HCT116 (cell line): Measurements from ENCODE around the gene VMAC. TPM values are rescaled to one million over a fixed set of nuclear protein-coding genes. Genes with fewer than 3 reads are reported as not detected.

Experiments
- ATAC-seq: fragments of 200-7000 bp; cut with Tn5 transposase; 2 replicates; pipeline ENCODE4 v1.9.1; 2020; ENCODE audit warnings: mild to moderate bottlenecking, moderate library complexity
- BruUV-seq: library from RNA; stranded (reverse); fragments of 400-500 nt; replicated peaks from 2 replicates; lab custom pipeline; 2021; lab: Mats Ljungman, UMichigan
- CTCF ChIA-PET: fragments of 300-600 bp; sonication (Branson Sonifier 250); formaldehyde crosslinking; loops from one replicate; lab custom pipeline; 2021; ENCODE audit warnings: antibody characterized with exemption; lab: Charles Lee
- POLR2A ChIA-PET: fragments of 300-600, 350-600 bp; sonication (Branson Sonifier 250); formaldehyde crosslinking; loops from one replicate; lab custom pipeline; 2021; ENCODE audit warnings: antibody characterized with exemption; lab: Charles Lee
- RAD21 ChIA-PET, 2 experiments: fragments of 300-600 bp; sonication (Branson Sonifier 250); formaldehyde crosslinking; loops; one replicate each; lab custom pipeline; 2023; ENCODE audit warnings: low total read pairs in 2 of 2; ENCODE audit not compliant: uncharacterized antibody in 2 of 2, unreplicated experiment in 2 of 2, low non-redundant PET in 1 of 2; lab: Charles Lee
- DNase-seq: peaks from one replicate; pipeline ENCODE4 v3.0.0-alpha.2; 2010; ENCODE audit warnings: low read depth, low spot score
- H2AFZ ChIP-seq: fragments of 200-600 bp; shearing (Covaris generic), sonication (generic); 2 replicates; pipeline ENCODE4 v1.6.1; 2017; ENCODE audit warnings: low read depth, mixed run types, mixed read lengths, antibody characterized with exemption, low read length; ENCODE audit not compliant: poor library complexity, severe bottlenecking
- H3K27ac ChIP-seq: 2 replicates; pipeline ENCODE4 v1.5.1; 2012; ENCODE audit warnings: low read depth, low read length
- H3K27me3 ChIP-seq: fragments of 200-600 bp; sonication (generic); 2 replicates; pipeline ENCODE4 v1.6.1; 2016; ENCODE audit warnings: mixed run types, low read length, mixed read lengths; ENCODE audit not compliant: insufficient read depth
- H3K36me3 ChIP-seq, 2 experiments: fragments of 200-500 bp in 1 of 2; fragments of 200-600 bp in 1 of 2; sonication (Bioruptor generic) in 1 of 2; sonication (generic) in 1 of 2; 2 replicates each; pipeline versions ENCODE4 v1.5.1 to v1.6.1; 2014 to 2016; ENCODE audit warnings: low read length in 2 of 2, inconsistent platforms in 1 of 2, mixed read lengths in 1 of 2, mixed run types in 1 of 2; ENCODE audit not compliant: insufficient read depth in 2 of 2, control insufficient read depth in 1 of 2
- H3K4me1 ChIP-seq, 2 experiments: fragments of 200-600 bp in 1 of 2; sonication (generic) in 1 of 2; 2 replicates each; pipeline versions ENCODE4 v1.5.1 to v1.6.1; 2012 to 2017; ENCODE audit warnings: low read length in 2 of 2, inconsistent platforms in 1 of 2, mild to moderate bottlenecking in 1 of 2, mixed read lengths in 1 of 2, mixed run types in 1 of 2, moderate library complexity in 1 of 2; ENCODE audit not compliant: insufficient read depth in 2 of 2, control insufficient read depth in 1 of 2
- H3K4me2 ChIP-seq: fragments of 200-600 bp; sonication (generic); 2 replicates; pipeline ENCODE4 v1.6.1; 2017; ENCODE audit warnings: mixed run types, low read length, mixed read lengths
- H3K4me3 ChIP-seq, 2 experiments: fragments of 200-600 bp in 1 of 2; sonication (generic) in 1 of 2; replicated peaks in 1 of 2; 2 replicates each; pipeline ENCODE4 v1.5.1; 2011 to 2016; ENCODE audit warnings: low read length in 2 of 2, control low read depth in 1 of 2, low read depth in 1 of 2, mild to moderate bottlenecking in 1 of 2, mixed read lengths in 1 of 2, mixed run types in 1 of 2
- H3K79me2 ChIP-seq: fragments of 200-600 bp; sonication (generic); 2 replicates; pipeline ENCODE4 v1.6.1; 2017; ENCODE audit warnings: mild to moderate bottlenecking, mixed run types, low read length, moderate library complexity, mixed read lengths; ENCODE audit not compliant: insufficient read depth
- H3K9ac ChIP-seq: fragments of 200-600 bp; sonication (generic); 2 replicates; pipeline ENCODE4 v1.6.1; 2016; ENCODE audit warnings: low read length, mixed read lengths
- H3K9me2 ChIP-seq: fragments of 200-600 bp; sonication (generic), shearing (Covaris generic); 2 replicates; pipeline ENCODE4 v1.6.1; 2017; ENCODE audit warnings: mixed run types, mild to moderate bottlenecking, moderate library complexity; ENCODE audit not compliant: insufficient read depth
- H3K9me3 ChIP-seq, 2 experiments: fragments of 200-500 bp in 1 of 2; fragments of 200-600 bp in 1 of 2; sonication (Bioruptor generic) in 1 of 2; sonication (generic) in 1 of 2; 2 replicates each; pipeline ENCODE4 v1.6.1; 2014 to 2017; ENCODE audit warnings: low read length in 2 of 2, mixed read lengths in 2 of 2, inconsistent platforms in 1 of 2, low read depth in 1 of 2, mild to moderate bottlenecking in 1 of 2, mixed run types in 1 of 2, moderate library complexity in 1 of 2; ENCODE audit not compliant: control insufficient read depth in 1 of 2, insufficient read depth in 1 of 2
- H4K20me1 ChIP-seq: fragments of 200-600 bp; sonication (generic), shearing (Covaris generic); 2 replicates; pipeline ENCODE4 v1.6.1; 2017; ENCODE audit warnings: mixed run types, mild to moderate bottlenecking, moderate library complexity; ENCODE audit not compliant: insufficient read depth
- CBX3 ChIP-seq: IDR thresholded peaks from 2 replicates; pipeline ENCODE4 v1.6.1; 2012; ENCODE audit warnings: low read depth
- FOSL1 ChIP-seq: IDR thresholded peaks from 2 replicates; pipeline ENCODE4 v1.6.1; 2012; ENCODE audit warnings: low read depth
- POLR2AphosphoS5 ChIP-seq: IDR thresholded peaks from 2 replicates; pipeline ENCODE4 v1.6.1; 2011; ENCODE audit warnings: mild to moderate bottlenecking, low read depth, low read length, moderate library complexity
- REST ChIP-seq: IDR thresholded peaks from 2 replicates; pipeline ENCODE4 v1.6.1; 2012; ENCODE audit warnings: low read depth
- intact Hi-C: fragments of 100-400 bp; cut with micrococcal nuclease; formaldehyde crosslinking; loops from 2 replicates; pipeline ENCODE4 v1.10.0; 2022
- total RNA-seq: library from RNA; stranded (reverse); gene quantifications from one replicate; pipeline ENCODE4 v1.2.1, GENCODE V29; 2021; ENCODE audit not compliant: unreplicated experiment
- TF ChIP-seq, protein P1 (sequence below), 3 experiments: fragments of 200-600 bp in 1 of 3; sonication (generic) in 1 of 3; IDR thresholded peaks in 2 of 3; conservative IDR thresholded peaks in 1 of 3; 2 replicates each; pipeline ENCODE4 v1.5.1; 2012 to 2017; ENCODE audit warnings: low read depth in 2 of 3, low read length in 2 of 3, antibody characterized with exemption in 1 of 3, borderline replicate concordance in 1 of 3, control low read depth in 1 of 3, mild to moderate bottlenecking in 1 of 3, mixed read lengths in 1 of 3, mixed run types in 1 of 3, moderate library complexity in 1 of 3; ENCODE audit not compliant: insufficient read depth in 1 of 3
- TF ChIP-seq, protein P2 (sequence below): IDR thresholded peaks from 2 replicates; pipeline ENCODE4 v1.6.1; 2011; ENCODE audit warnings: mild to moderate bottlenecking, low read length, moderate library complexity; ENCODE audit not compliant: insufficient replicate concordance; ENCODE audit errors: extremely low read depth

The VMAC gene
- total RNA-seq, 1 experiment from 2014 or later = 2.1 TPM

DNA sequence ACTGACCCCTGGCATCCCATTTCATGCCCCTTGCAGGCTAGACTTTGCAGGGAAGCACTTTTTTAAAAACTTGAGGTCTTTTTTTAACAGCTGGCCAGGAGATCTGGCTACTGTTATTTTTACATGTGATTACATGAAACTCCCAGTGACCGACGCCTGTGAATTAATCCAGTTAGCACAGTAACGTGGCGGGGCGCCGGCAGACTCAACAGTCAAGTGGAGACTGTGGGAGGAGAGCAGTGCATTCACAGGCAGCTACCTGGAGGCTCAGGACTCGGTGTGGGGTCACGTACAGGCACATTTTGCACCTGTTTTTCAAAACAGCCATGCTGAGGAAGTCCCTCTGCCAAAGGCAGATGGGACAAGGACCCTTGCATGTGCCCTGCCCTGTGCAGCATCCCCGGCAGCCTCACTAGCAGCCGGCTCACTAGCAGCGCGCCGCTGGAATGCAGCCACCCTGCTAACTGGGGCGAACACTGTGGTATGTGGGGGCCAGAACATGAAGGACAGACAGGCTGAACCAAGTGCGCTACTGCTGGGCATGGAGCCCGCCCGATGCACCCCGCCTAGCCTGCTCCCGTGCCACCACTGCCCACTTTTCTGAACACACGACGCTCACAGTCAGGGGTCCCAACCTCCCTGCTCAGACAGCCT is 28.1 kb downstream of the VMAC start:
- RAD21 ChIA-PET = no interaction called here
- no peak for TF ChIP-seq CBX3
- no peak for TF ChIP-seq REST
- no peak for TF ChIP-seq FOSL1
- H3K27me3 ChIP-seq = no peaks in the 10 kb centered on the region
- no peaks in the 10 kb centered on the region for H3K9me3 ChIP-seq
- no peak overlapping the region for H3K4me2 ChIP-seq
- no TSS peak for BruUV-seq
- H3K4me3 ChIP-seq = no peak overlapping the region
- DNase-seq (no peak), ATAC-seq (no peak)
- peaks cover 22% of the 10 kb centered on the region; the same call in 1 of the 2 replicates for H3K79me2 ChIP-seq
- CTCF ChIA-PET = no interaction called here
- H3K27ac ChIP-seq = no peak overlapping the region
- POLR2A ChIA-PET = no interaction called here
- H2AFZ ChIP-seq = no peak overlapping the region
- intact Hi-C loops = no loop called here
- peaks cover 19 to 46% of the 10 kb centered on the region in 2 experiments; a peak in 3 of 4 replicates for H3K36me3 ChIP-seq
- H3K4me1 ChIP-seq = no peaks in the 10 kb centered on the region
- H3K9ac ChIP-seq = no peak overlapping the region
- no peaks in the 10 kb centered on the region for H3K9me2 ChIP-seq
- H4K20me1 ChIP-seq = no peaks in the 10 kb centered on the region

- no peak overlapping the region for H3K27ac ChIP-seq
- no peaks in the 10 kb centered on the region for H3K9me2 ChIP-seq
- RAD21 ChIA-PET = no interaction called here
- H3K4me1 ChIP-seq = no peaks in the 10 kb centered on the region
- H3K9ac ChIP-seq = no peak overlapping the region
- H3K4me2 ChIP-seq = no peak overlapping the region
- H3K36me3 ChIP-seq = peaks cover 12 to 44% of the 10 kb centered on the region in 2 experiments; a peak in 3 of 4 replicates
- no peaks in the 10 kb centered on the region for H3K9me3 ChIP-seq
- POLR2A ChIA-PET = no interaction called here
- CTCF ChIA-PET = no interaction called here
- H3K4me3 ChIP-seq = no peak overlapping the region
- peaks cover 22% of the 10 kb centered on the region; the same call in 1 of the 2 replicates for H3K79me2 ChIP-seq
- no peaks in the 10 kb centered on the region for H3K27me3 ChIP-seq
- H4K20me1 ChIP-seq = no peaks in the 10 kb centered on the region
- intact Hi-C loops = no loop called here
- DNase-seq = no peak
- BruUV-seq = no TSS peak
- no peak overlapping the region for H2AFZ ChIP-seq
- no peak for ATAC-seq
- TF ChIP-seq, protein P1, sequence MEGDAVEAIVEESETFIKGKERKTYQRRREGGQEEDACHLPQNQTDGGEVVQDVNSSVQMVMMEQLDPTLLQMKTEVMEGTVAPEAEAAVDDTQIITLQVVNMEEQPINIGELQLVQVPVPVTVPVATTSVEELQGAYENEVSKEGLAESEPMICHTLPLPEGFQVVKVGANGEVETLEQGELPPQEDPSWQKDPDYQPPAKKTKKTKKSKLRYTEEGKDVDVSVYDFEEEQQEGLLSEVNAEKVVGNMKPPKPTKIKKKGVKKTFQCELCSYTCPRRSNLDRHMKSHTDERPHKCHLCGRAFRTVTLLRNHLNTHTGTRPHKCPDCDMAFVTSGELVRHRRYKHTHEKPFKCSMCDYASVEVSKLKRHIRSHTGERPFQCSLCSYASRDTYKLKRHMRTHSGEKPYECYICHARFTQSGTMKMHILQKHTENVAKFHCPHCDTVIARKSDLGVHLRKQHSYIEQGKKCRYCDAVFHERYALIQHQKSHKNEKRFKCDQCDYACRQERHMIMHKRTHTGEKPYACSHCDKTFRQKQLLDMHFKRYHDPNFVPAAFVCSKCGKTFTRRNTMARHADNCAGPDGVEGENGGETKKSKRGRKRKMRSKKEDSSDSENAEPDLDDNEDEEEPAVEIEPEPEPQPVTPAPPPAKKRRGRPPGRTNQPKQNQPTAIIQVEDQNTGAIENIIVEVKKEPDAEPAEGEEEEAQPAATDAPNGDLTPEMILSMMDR (IDR thresholded peaks at IDR 0.05 in 2 of 3, conservative IDR thresholded peaks at IDR 0.05 in 1 of 3; ENCODE audit: borderline replicate concordance in 1 of 3, insufficient read depth in 1 of 3, low read depth in 2 of 3, low read length in 2 of 3) = no peak
- TF ChIP-seq, protein P2, sequence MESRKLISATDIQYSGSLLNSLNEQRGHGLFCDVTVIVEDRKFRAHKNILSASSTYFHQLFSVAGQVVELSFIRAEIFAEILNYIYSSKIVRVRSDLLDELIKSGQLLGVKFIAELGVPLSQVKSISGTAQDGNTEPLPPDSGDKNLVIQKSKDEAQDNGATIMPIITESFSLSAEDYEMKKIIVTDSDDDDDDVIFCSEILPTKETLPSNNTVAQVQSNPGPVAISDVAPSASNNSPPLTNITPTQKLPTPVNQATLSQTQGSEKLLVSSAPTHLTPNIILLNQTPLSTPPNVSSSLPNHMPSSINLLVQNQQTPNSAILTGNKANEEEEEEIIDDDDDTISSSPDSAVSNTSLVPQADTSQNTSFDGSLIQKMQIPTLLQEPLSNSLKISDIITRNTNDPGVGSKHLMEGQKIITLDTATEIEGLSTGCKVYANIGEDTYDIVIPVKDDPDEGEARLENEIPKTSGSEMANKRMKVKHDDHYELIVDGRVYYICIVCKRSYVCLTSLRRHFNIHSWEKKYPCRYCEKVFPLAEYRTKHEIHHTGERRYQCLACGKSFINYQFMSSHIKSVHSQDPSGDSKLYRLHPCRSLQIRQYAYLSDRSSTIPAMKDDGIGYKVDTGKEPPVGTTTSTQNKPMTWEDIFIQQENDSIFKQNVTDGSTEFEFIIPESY = no peak
- no peak for TF ChIP-seq POLR2AphosphoS5
Measured at GRCh38 chr19:5933391-5934068, 28.9 kb downstream of the VMAC start.
